ENCODE data around the gene PHF12. TPM values are rescaled to one million over a fixed set of nuclear protein-coding genes. Genes with fewer than 3 reads are reported as not detected.

Gene PHF12
- total and polyA plus RNA-seq, 2 of the 13 experiments (the other 11 are each of a cell fraction or from before 2014, with no cell fraction given) = 9.8 to 17.1 TPM

DNA sequence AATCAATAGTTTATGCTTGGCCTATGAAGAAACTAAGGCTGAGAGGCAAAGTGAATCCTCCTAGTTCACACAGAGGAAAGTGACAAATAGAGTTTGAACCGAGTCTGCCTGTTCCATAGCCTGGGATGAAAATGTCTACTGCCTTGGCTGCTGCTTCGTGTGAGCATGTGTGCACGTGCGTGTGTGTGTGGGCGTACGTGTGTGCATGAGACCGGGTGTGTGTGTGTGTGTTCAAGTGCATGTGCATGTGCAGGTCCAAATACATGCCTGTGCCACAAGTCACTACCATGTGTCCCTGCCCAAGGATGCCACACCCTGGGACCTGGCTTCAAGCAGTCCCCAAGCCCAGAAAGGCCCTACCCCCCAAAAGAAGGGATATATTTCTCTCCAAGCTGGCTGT lies 40.9 kb upstream of the PHF12 start (continued):
- TF ChIP-seq, protein P1, sequence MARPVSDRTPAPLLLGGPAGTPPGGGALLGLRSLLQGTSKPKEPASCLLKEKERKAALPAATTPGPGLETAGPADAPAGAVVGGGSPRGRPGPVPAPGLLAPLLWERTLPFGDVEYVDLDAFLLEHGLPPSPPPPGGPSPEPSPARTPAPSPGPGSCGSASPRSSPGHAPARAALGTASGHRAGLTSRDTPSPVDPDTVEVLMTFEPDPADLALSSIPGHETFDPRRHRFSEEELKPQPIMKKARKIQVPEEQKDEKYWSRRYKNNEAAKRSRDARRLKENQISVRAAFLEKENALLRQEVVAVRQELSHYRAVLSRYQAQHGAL (CRISPR knock-in tag; IDR thresholded peaks at IDR 0.05; ENCODE audit: not compliant biosample characterization) = no peak
- TF ChIP-seq ZNF572 (CRISPR knock-in tag; IDR thresholded peaks at IDR 0.05) (0 out of 2 replicates have a peak, but pooled peaks have one; percentile 7), ZNF607 (CRISPR knock-in tag; IDR thresholded peaks at IDR 0.05; ENCODE audit: borderline replicate concordance) (0 out of 2 replicates have a peak, but pooled peaks have one; percentile 42), ZNF788 (CRISPR knock-in tag; IDR thresholded peaks at IDR 0.05; ENCODE audit: borderline replicate concordance) (no peak), ZNF512B (CRISPR knock-in tag; IDR thresholded peaks at IDR 0.05; ENCODE audit: borderline replicate concordance) (no peak), ZBTB39 (CRISPR knock-in tag; IDR thresholded peaks at IDR 0.05) (no peak), ZBTB38 (CRISPR knock-in tag; IDR thresholded peaks at IDR 0.05) (no peak), TFDP2 (CRISPR knock-in tag; IDR thresholded peaks at IDR 0.05) (no peak), HMGXB3 (CRISPR knock-in tag; IDR thresholded peaks at IDR 0.05; ENCODE audit: borderline replicate concordance) (no peak)
- TF ChIP-seq, protein P2, sequence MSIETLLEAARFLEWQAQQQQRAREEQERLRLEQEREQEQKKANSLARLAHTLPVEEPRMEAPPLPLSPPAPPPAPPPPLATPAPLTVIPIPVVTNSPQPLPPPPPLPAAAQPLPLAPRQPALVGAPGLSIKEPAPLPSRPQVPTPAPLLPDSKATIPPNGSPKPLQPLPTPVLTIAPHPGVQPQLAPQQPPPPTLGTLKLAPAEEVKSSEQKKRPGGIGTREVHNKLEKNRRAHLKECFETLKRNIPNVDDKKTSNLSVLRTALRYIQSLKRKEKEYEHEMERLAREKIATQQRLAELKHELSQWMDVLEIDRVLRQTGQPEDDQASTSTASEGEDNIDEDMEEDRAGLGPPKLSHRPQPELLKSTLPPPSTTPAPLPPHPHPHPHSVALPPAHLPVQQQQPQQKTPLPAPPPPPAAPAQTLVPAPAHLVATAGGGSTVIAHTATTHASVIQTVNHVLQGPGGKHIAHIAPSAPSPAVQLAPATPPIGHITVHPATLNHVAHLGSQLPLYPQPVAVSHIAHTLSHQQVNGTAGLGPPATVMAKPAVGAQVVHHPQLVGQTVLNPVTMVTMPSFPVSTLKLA (IDR thresholded peaks at IDR 0.05) = peak; percentile 53
- TF ChIP-seq, protein P3, sequence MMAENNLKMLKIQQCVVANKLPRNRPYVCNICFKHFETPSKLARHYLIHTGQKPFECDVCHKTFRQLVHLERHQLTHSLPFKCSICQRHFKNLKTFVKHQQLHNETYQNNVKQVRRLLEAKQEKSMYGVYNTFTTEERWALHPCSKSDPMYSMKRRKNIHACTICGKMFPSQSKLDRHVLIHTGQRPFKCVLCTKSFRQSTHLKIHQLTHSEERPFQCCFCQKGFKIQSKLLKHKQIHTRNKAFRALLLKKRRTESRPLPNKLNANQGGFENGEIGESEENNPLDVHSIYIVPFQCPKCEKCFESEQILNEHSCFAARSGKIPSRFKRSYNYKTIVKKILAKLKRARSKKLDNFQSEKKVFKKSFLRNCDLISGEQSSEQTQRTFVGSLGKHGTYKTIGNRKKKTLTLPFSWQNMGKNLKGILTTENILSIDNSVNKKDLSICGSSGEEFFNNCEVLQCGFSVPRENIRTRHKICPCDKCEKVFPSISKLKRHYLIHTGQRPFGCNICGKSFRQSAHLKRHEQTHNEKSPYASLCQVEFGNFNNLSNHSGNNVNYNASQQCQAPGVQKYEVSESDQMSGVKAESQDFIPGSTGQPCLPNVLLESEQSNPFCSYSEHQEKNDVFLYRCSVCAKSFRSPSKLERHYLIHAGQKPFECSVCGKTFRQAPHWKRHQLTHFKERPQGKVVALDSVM (CRISPR knock-in tag; IDR thresholded peaks at IDR 0.05) = no peak
